ENCODE results near the gene EXOC4.

EXOC4 gene

GRCh38 chr7:133650487-133651300 is 397.8 kb downstream of the EXOC4 start:
- Histone ChIP-seq H3K79me2 (ENCODE audit: control insufficient read depth, insufficient read depth, low read length, unreplicated experiment) (no peaks in the 10 kb centered on the region), H3K4me3 (ENCODE audit: low read depth, low read length) (no peak overlapping the region), H3K36me3 (ENCODE audit: insufficient read depth, low read length) (no peaks in the 10 kb centered on the region), H3K27me3 (ENCODE audit: insufficient read depth, low read length) (no peaks in the 10 kb centered on the region), H3K27ac (ENCODE audit: low read depth, low read length) (peak overlapping the region; percentile 49), H2AFZ (ENCODE audit: low read length, unreplicated experiment) (no peak overlapping the region), H3K4me1 (ENCODE audit: control insufficient read depth, insufficient read depth, low read length, unreplicated experiment) (peaks cover 22% of the 10 kb centered on the region)

GRCh38 chr7:133652547-133652946 is 399.7 kb downstream of the EXOC4 start:
- no peak overlapping the region for H3K4me3 ChIP-seq (ENCODE audit: low read depth, low read length)
- H3K36me3 ChIP-seq (ENCODE audit: insufficient read depth, low read length) = no peaks in the 10 kb centered on the region
- H2AFZ ChIP-seq (ENCODE audit: low read length, unreplicated experiment) = no peak overlapping the region
- H3K27me3 ChIP-seq (ENCODE audit: insufficient read depth, low read length) = no peaks in the 10 kb centered on the region
- H3K4me1 ChIP-seq (ENCODE audit: control insufficient read depth, insufficient read depth, low read length, unreplicated experiment) = peaks cover 13% of the 10 kb centered on the region
- H3K27ac ChIP-seq (ENCODE audit: low read depth, low read length) = no peak overlapping the region
- H3K79me2 ChIP-seq (ENCODE audit: control insufficient read depth, insufficient read depth, low read length, unreplicated experiment) = no peaks in the 10 kb centered on the region

GRCh38 chr7:133654547-133654946 is 401.7 kb downstream of the EXOC4 start:
- H3K4me1 ChIP-seq (ENCODE audit: control insufficient read depth, insufficient read depth, low read length, unreplicated experiment) = peaks cover 12% of the 10 kb centered on the region
- no peaks in the 10 kb centered on the region for H3K79me2 ChIP-seq (ENCODE audit: control insufficient read depth, insufficient read depth, low read length, unreplicated experiment)
- no peak overlapping the region for H3K27ac ChIP-seq (ENCODE audit: low read depth, low read length)
- H3K27me3 ChIP-seq (ENCODE audit: insufficient read depth, low read length) = no peaks in the 10 kb centered on the region
- H3K36me3 ChIP-seq (ENCODE audit: insufficient read depth, low read length) = no peaks in the 10 kb centered on the region
- H3K4me3 ChIP-seq (ENCODE audit: low read depth, low read length) = no peak overlapping the region
- H2AFZ ChIP-seq (ENCODE audit: low read length, unreplicated experiment) = no peak overlapping the region

GRCh38 chr7:133662276-133662675 is 409.4 kb downstream of the EXOC4 start:
- Histone ChIP-seq H3K79me2 (ENCODE audit: control insufficient read depth, insufficient read depth, low read length, unreplicated experiment) (no peaks in the 10 kb centered on the region), H3K27me3 (ENCODE audit: insufficient read depth, low read length) (no peaks in the 10 kb centered on the region), H3K27ac (ENCODE audit: low read depth, low read length) (no peak overlapping the region), H2AFZ (ENCODE audit: low read length, unreplicated experiment) (no peak overlapping the region), H3K4me3 (ENCODE audit: low read depth, low read length) (no peak overlapping the region), H3K36me3 (ENCODE audit: insufficient read depth, low read length) (no peaks in the 10 kb centered on the region), H3K4me1 (ENCODE audit: control insufficient read depth, insufficient read depth, low read length, unreplicated experiment) (no peaks in the 10 kb centered on the region)

- Histone ChIP-seq H3K36me3 (ENCODE audit: insufficient read depth, low read length) (no peaks in the 10 kb centered on the region), H3K4me3 (ENCODE audit: low read depth, low read length) (no peak overlapping the region), H3K4me1 (ENCODE audit: control insufficient read depth, insufficient read depth, low read length, unreplicated experiment) (no peaks in the 10 kb centered on the region), H3K27me3 (ENCODE audit: insufficient read depth, low read length) (no peaks in the 10 kb centered on the region), H2AFZ (ENCODE audit: low read length, unreplicated experiment) (no peak overlapping the region), H3K79me2 (ENCODE audit: control insufficient read depth, insufficient read depth, low read length, unreplicated experiment) (no peaks in the 10 kb centered on the region), H3K27ac (ENCODE audit: low read depth, low read length) (no peak overlapping the region)
Observed at GRCh38 chr7:133662830-133663229, 410.0 kb downstream of the EXOC4 start.

GRCh38 chr7:133664528-133664927 is 411.6 kb downstream of the EXOC4 start:
- H3K27me3 ChIP-seq (ENCODE audit: insufficient read depth, low read length) = no peaks in the 10 kb centered on the region
- no peaks in the 10 kb centered on the region for H3K36me3 ChIP-seq (ENCODE audit: insufficient read depth, low read length)
- H3K4me3 ChIP-seq (ENCODE audit: low read depth, low read length) = no peak overlapping the region
- H3K79me2 ChIP-seq (ENCODE audit: control insufficient read depth, insufficient read depth, low read length, unreplicated experiment) = no peaks in the 10 kb centered on the region
- H2AFZ ChIP-seq (ENCODE audit: low read length, unreplicated experiment) = no peak overlapping the region
- H3K27ac ChIP-seq (ENCODE audit: low read depth, low read length) = no peak overlapping the region
- peaks cover 5% of the 10 kb centered on the region for H3K4me1 ChIP-seq (ENCODE audit: control insufficient read depth, insufficient read depth, low read length, unreplicated experiment)

GRCh38 chr7:133668296-133669060 is 415.6 kb downstream of the EXOC4 start:
- Histone ChIP-seq H3K4me3 (ENCODE audit: low read depth, low read length) (no peak overlapping the region), H3K36me3 (ENCODE audit: insufficient read depth, low read length) (no peaks in the 10 kb centered on the region), H2AFZ (ENCODE audit: low read length, unreplicated experiment) (no peak overlapping the region), H3K4me1 (ENCODE audit: control insufficient read depth, insufficient read depth, low read length, unreplicated experiment) (peaks cover 5% of the 10 kb centered on the region), H3K79me2 (ENCODE audit: control insufficient read depth, insufficient read depth, low read length, unreplicated experiment) (no peaks in the 10 kb centered on the region), H3K27ac (ENCODE audit: low read depth, low read length) (no peak overlapping the region), H3K27me3 (ENCODE audit: insufficient read depth, low read length) (no peaks in the 10 kb centered on the region)

GRCh38 chr7:133669061-133669455 is 416.2 kb downstream of the EXOC4 start:
- Histone ChIP-seq H3K4me1 (ENCODE audit: control insufficient read depth, insufficient read depth, low read length, unreplicated experiment) (peaks cover 5% of the 10 kb centered on the region), H3K27ac (ENCODE audit: low read depth, low read length) (no peak overlapping the region)

GRCh38 chr7:133670250-133670649 is 417.4 kb downstream of the EXOC4 start:
- Histone ChIP-seq H3K79me2 (ENCODE audit: control insufficient read depth, insufficient read depth, low read length, unreplicated experiment) (no peaks in the 10 kb centered on the region), H3K4me1 (ENCODE audit: control insufficient read depth, insufficient read depth, low read length, unreplicated experiment) (peaks cover 5% of the 10 kb centered on the region), H3K27ac (ENCODE audit: low read depth, low read length) (no peak overlapping the region), H3K27me3 (ENCODE audit: insufficient read depth, low read length) (no peaks in the 10 kb centered on the region), H3K36me3 (ENCODE audit: insufficient read depth, low read length) (no peaks in the 10 kb centered on the region), H3K4me3 (ENCODE audit: low read depth, low read length) (no peak overlapping the region), H2AFZ (ENCODE audit: low read length, unreplicated experiment) (no peak overlapping the region)

More at GRCh38 chr7:133669061-133669455, 416.2 kb downstream of the EXOC4 start:
- H3K36me3 ChIP-seq (ENCODE audit: insufficient read depth, low read length) = no peaks in the 10 kb centered on the region
- no peak overlapping the region for H3K4me3 ChIP-seq (ENCODE audit: low read depth, low read length)
- H3K79me2 ChIP-seq (ENCODE audit: control insufficient read depth, insufficient read depth, low read length, unreplicated experiment) = no peaks in the 10 kb centered on the region
- no peaks in the 10 kb centered on the region for H3K27me3 ChIP-seq (ENCODE audit: insufficient read depth, low read length)
- H2AFZ ChIP-seq (ENCODE audit: low read length, unreplicated experiment) = no peak overlapping the region

- no peaks in the 10 kb centered on the region for H3K36me3 ChIP-seq (ENCODE audit: insufficient read depth, low read length)
- no peak overlapping the region for H2AFZ ChIP-seq (ENCODE audit: low read length, unreplicated experiment)
- no peak overlapping the region for H3K4me3 ChIP-seq (ENCODE audit: low read depth, low read length)
- no peaks in the 10 kb centered on the region for H3K27me3 ChIP-seq (ENCODE audit: insufficient read depth, low read length)
- no peak overlapping the region for H3K27ac ChIP-seq (ENCODE audit: low read depth, low read length)
- H3K79me2 ChIP-seq (ENCODE audit: control insufficient read depth, insufficient read depth, low read length, unreplicated experiment) = no peaks in the 10 kb centered on the region
- H3K4me1 ChIP-seq (ENCODE audit: control insufficient read depth, insufficient read depth, low read length, unreplicated experiment) = peaks cover 8% of the 10 kb centered on the region
Observed at GRCh38 chr7:133672866-133673265, 420.0 kb downstream of the EXOC4 start.

Measured in ACC112 (cell line).